ENCODE data around the gene DNAI1. TPM values are rescaled to one million over a fixed set of nuclear protein-coding genes. Genes with fewer than 3 reads are reported as not detected.

Gene DNAI1
- total and polyA plus RNA-seq, 2 experiments from 2014 or later = 1.6 to 2.2 TPM

- TF ChIP-seq CTCF (IDR thresholded peaks at IDR 0.05; ENCODE audit: low read depth, low read length) = no peak
- DNase-seq (ENCODE audit: low read depth in 1 of 2, low spot score in 1 of 2) = no peak
- Histone ChIP-seq H3K36me3 (no peaks in the 10 kb centered on the region), H3K9me3 (ENCODE audit: low read depth) (no peaks in the 10 kb centered on the region), H3K4me1 (ENCODE audit: low read depth) (peaks cover 18% of the 10 kb centered on the region), H3K27ac (no peak overlapping the region), H3K27me3 (no peaks in the 10 kb centered on the region), H3K4me3 (no peak overlapping the region)
Measured at GRCh38 chr9:34508463-34508862, 49.9 kb downstream of the DNAI1 start.

- Histone ChIP-seq H3K4me1 (ENCODE audit: low read depth) (peaks cover 22% of the 10 kb centered on the region), H3K36me3 (no peaks in the 10 kb centered on the region), H3K27me3 (no peaks in the 10 kb centered on the region), H3K9me3 (ENCODE audit: low read depth) (no peaks in the 10 kb centered on the region), H3K4me3 (no peak overlapping the region), H3K27ac (no peak overlapping the region)
- TF ChIP-seq CTCF (IDR thresholded peaks at IDR 0.05; ENCODE audit: low read depth, low read length) = no peak
- no peak for DNase-seq (ENCODE audit: low read depth in 1 of 2, low spot score in 1 of 2)
Measured at GRCh38 chr9:34508951-34509350, 50.3 kb downstream of the DNAI1 start.

GRCh38 chr9:34510497-34511468 lies 52.2 kb downstream of the DNAI1 start:
- no peaks in the 10 kb centered on the region for H3K27me3 ChIP-seq
- no peak for TF ChIP-seq CTCF (IDR thresholded peaks at IDR 0.05; ENCODE audit: low read depth, low read length)
- no peak overlapping the region for H3K27ac ChIP-seq
- H3K36me3 ChIP-seq = no peaks in the 10 kb centered on the region
- H3K4me1 ChIP-seq (ENCODE audit: low read depth) = peaks cover 25% of the 10 kb centered on the region
- no peaks in the 10 kb centered on the region for H3K9me3 ChIP-seq (ENCODE audit: low read depth)
- no peak for DNase-seq (ENCODE audit: low read depth in 1 of 2, low spot score in 1 of 2)
- no peak overlapping the region for H3K4me3 ChIP-seq

GRCh38 chr9:34512131-34513078 lies 53.8 kb downstream of the DNAI1 start:
- H3K9me3 ChIP-seq (ENCODE audit: low read depth) = no peaks in the 10 kb centered on the region
- no peak overlapping the region for H3K4me3 ChIP-seq
- H3K27me3 ChIP-seq = no peaks in the 10 kb centered on the region
- H3K4me1 ChIP-seq (ENCODE audit: low read depth) = peaks cover 25% of the 10 kb centered on the region
- H3K27ac ChIP-seq = peak overlapping the region; percentile 44
- no peaks in the 10 kb centered on the region for H3K36me3 ChIP-seq
- TF ChIP-seq CTCF (IDR thresholded peaks at IDR 0.05; ENCODE audit: low read depth, low read length) = no peak
- DNase-seq (ENCODE audit: low read depth in 1 of 2, low spot score in 1 of 2) = peak in 1 of 2 donors; percentile 24

- Histone ChIP-seq H3K9me3 (ENCODE audit: low read depth) (no peaks in the 10 kb centered on the region), H3K27ac (peak overlapping the region; percentile 44), H3K4me3 (no peak overlapping the region), H3K27me3 (no peaks in the 10 kb centered on the region), H3K4me1 (ENCODE audit: low read depth) (peaks cover 25% of the 10 kb centered on the region), H3K36me3 (no peaks in the 10 kb centered on the region)
- peak; percentile 18 to 79 for DNase-seq (ENCODE audit: low read depth in 1 of 2, low spot score in 1 of 2)
- TF ChIP-seq CTCF (IDR thresholded peaks at IDR 0.05; ENCODE audit: low read depth, low read length) = no peak
Measured at GRCh38 chr9:34513567-34514214, 55.1 kb downstream of the DNAI1 start.
